HepG2 (cell line): ENCODE results near the gene ATN1. TPM values are rescaled to one million over a fixed set of nuclear protein-coding genes. Genes with fewer than 3 reads are reported as not detected.

Experiments
- BRD4 ChIP-seq: sonication (generic); formaldehyde crosslinking; IDR thresholded peaks from 2 replicates; pipeline ENCODE4 v1.4.0; 2020; ENCODE audit warnings: missing genetic modification reagents
- CSRNP2 ChIP-seq: sonication (generic); formaldehyde crosslinking; conservative IDR thresholded peaks from 2 replicates; pipeline ENCODE4 v1.8.0; 2022; ENCODE audit warnings: low read depth, missing genetic modification reagents
- HNRNPL ChIP-seq: fragments of 200-400 bp; formaldehyde crosslinking; IDR thresholded peaks from 2 replicates; pipeline ENCODE4 v1.6.1; 2017; ENCODE audit warnings: mild to moderate bottlenecking, low read depth, low read length
- KLF13 ChIP-seq: sonication (generic); formaldehyde crosslinking; IDR thresholded peaks from 2 replicates; pipeline ENCODE4 v1.4.0; 2020; ENCODE audit warnings: mild to moderate bottlenecking, missing genetic modification reagents
- KMT2B ChIP-seq: IDR thresholded peaks from 2 replicates; pipeline ENCODE4 v1.6.1; 2016; ENCODE audit warnings: missing genetic modification reagents, missing compliant biosample characterization
- PBX2 ChIP-seq: IDR thresholded peaks from 2 replicates; pipeline ENCODE4 v1.6.1; 2016; ENCODE audit warnings: control low read depth
- POLR2AphosphoS2 ChIP-seq: IDR thresholded peaks from 2 replicates; pipeline ENCODE4 v1.6.1; 2011; ENCODE audit warnings: low read depth, low read length, improper control_type of control experiment
- PRDM4 ChIP-seq: sonication (generic); formaldehyde crosslinking; IDR thresholded peaks from 2 replicates; pipeline ENCODE4 v1.9.0; 2021; ENCODE audit warnings: missing genetic modification reagents, borderline replicate concordance
- SMARCE1 ChIP-seq: fragments of 450-650 bp; IDR thresholded peaks from 2 replicates; pipeline ENCODE4 v1.6.1; 2017; ENCODE audit warnings: borderline replicate concordance
- SRSF1 ChIP-seq: fragments of 200-400 bp; formaldehyde crosslinking; optimal IDR thresholded peaks from 2 replicates; pipeline ENCODE3; 2017; ENCODE audit warnings: mild to moderate bottlenecking, low read depth, low read length, moderate library complexity
- SRSF9 ChIP-seq: fragments of 200-400 bp; formaldehyde crosslinking; IDR thresholded peaks from 2 replicates; pipeline ENCODE4 v1.6.1; 2018; ENCODE audit warnings: borderline replicate concordance, mild to moderate bottlenecking, low read depth, low read length; ENCODE audit not compliant: insufficient read depth, poor library complexity, severe bottlenecking
- TFDP2 ChIP-seq: sonication (generic); formaldehyde crosslinking; IDR thresholded peaks from 2 replicates; pipeline ENCODE4 v1.4.0; 2020; ENCODE audit warnings: missing genetic modification reagents
- THAP11 ChIP-seq: IDR thresholded peaks from 2 replicates; pipeline ENCODE4 v1.6.1; 2016; ENCODE audit warnings: missing biosample characterization, missing genetic modification reagents
- TMF1 ChIP-seq: sonication (generic); formaldehyde crosslinking; IDR thresholded peaks from 2 replicates; pipeline ENCODE4 v1.8.1; 2022; ENCODE audit warnings: low read depth, missing genetic modification reagents
- TOE1 ChIP-seq: sonication (generic); formaldehyde crosslinking; IDR thresholded peaks from 2 replicates; pipeline ENCODE4 v1.4.0; 2020; ENCODE audit warnings: mild to moderate bottlenecking, missing genetic modification reagents
- ZNF263 ChIP-seq: sonication (generic); formaldehyde crosslinking; IDR thresholded peaks from 2 replicates; pipeline ENCODE4 v1.4.0; 2020; ENCODE audit warnings: missing genetic modification reagents
- ZNF414 ChIP-seq: sonication (generic); formaldehyde crosslinking; IDR thresholded peaks from 2 replicates; pipeline ENCODE4 v1.5.0; 2020; ENCODE audit warnings: missing genetic modification reagents
- ZNF430 ChIP-seq: sonication (generic); formaldehyde crosslinking; IDR thresholded peaks from 2 replicates; pipeline ENCODE4 v1.9.0; 2021; ENCODE audit warnings: mild to moderate bottlenecking, missing genetic modification reagents
- ZNF614 ChIP-seq: IDR thresholded peaks from 2 replicates; pipeline ENCODE4 v1.6.1; 2018; ENCODE audit warnings: missing biosample characterization, missing genetic modification reagents, inconsistent platforms, borderline replicate concordance
- ZNF83 ChIP-seq: sonication (generic); formaldehyde crosslinking; IDR thresholded peaks from 2 replicates; pipeline ENCODE4 v1.4.0; 2020; ENCODE audit warnings: missing genetic modification reagents, mild to moderate bottlenecking, borderline replicate concordance
- polyA plus RNA-seq, 8 experiments: library from polyadenylated mRNA; depleted of rRNA in 3 of 8; stranded (reverse) in 7 of 8; unstranded in 1 of 8; fragments of >200 nt; fragmentation: Illumina TruSeq in 4 of 8; extraction: Trizol in 4 of 8; gene quantifications; 2 replicates each; pipeline versions ENCODE4 v1.2.1 to v1.2.3, GENCODE V29; 2011 to 2016; ENCODE audit warnings: low read depth in 4 of 8, missing spikeins in 1 of 8, mixed read lengths in 1 of 8; ENCODE audit not compliant: insufficient read depth in 1 of 8
- total RNA-seq, 5 experiments: library from RNA; depleted of rRNA; stranded (reverse); fragments of >200 nt; fragmentation: Illumina TruSeq; extraction: Trizol; gene quantifications; 2 replicates each; pipeline ENCODE4 v1.2.3, GENCODE V29; 2016; ENCODE audit warnings: low read depth in 1 of 5

The ATN1 gene
- total and polyA plus RNA-seq, 2 of the 13 experiments (the other 11 are each of a cell fraction or from before 2014, with no cell fraction given), result 2.1 to 8.6 TPM

GRCh38 chr12:6943722-6944380, 16.1 kb downstream of the ATN1 start, which contains the start of the genes C12orf57 and RNU7-1 (continued):
- 0 out of 2 replicates have a peak, but pooled peaks have one; percentile 87 for TF ChIP-seq PRDM4 (CRISPR knock-in tag)
- peak; percentile 99 for TF ChIP-seq POLR2AphosphoS2
- TF ChIP-seq HNRNPL, result no peak
- TF ChIP-seq KLF13 (CRISPR knock-in tag), result no peak
- peak; percentile 94 for TF ChIP-seq ZNF614 (CRISPR knock-in tag)
- TF ChIP-seq SRSF1, result no peak
- no peak for TF ChIP-seq PBX2 (CRISPR knock-in tag)
- TF ChIP-seq THAP11, result peak; percentile 84
- TF ChIP-seq SMARCE1, result no peak
- peak; percentile 29 for TF ChIP-seq CSRNP2 (CRISPR knock-in tag)
- peak; percentile 44; the same call in 1 of the 2 replicates for TF ChIP-seq ZNF430 (CRISPR knock-in tag)
- no peak for TF ChIP-seq ZNF83 (CRISPR knock-in tag)
- no peak for TF ChIP-seq ZNF263 (CRISPR knock-in tag)
- no peak; the same call in 1 of the 2 replicates for TF ChIP-seq ZNF414
- TF ChIP-seq BRD4 (CRISPR knock-in tag), result no peak; the same call in 1 of the 2 replicates
- TF ChIP-seq SRSF9, result no peak
- TF ChIP-seq TMF1, result peak; percentile 67; the same call in 1 of the 2 replicates
- peak; percentile 97 for TF ChIP-seq TOE1 (CRISPR knock-in tag)
- peak; percentile 72 for TF ChIP-seq KMT2B
- TF ChIP-seq TFDP2 (CRISPR knock-in tag), result peak; percentile 65; the same call in 1 of the 2 replicates
